SJCRH30 (cell line): ENCODE data around the gene SLC25A23. TPM values are rescaled to one million over a fixed set of nuclear protein-coding genes. Genes with fewer than 3 reads are reported as not detected.

Source experiments
- DNase-seq, 2 experiments: peaks; one replicate each; pipeline ENCODE4 v3.0.0-alpha.2; 2015 to 2020
- H3K27ac ChIP-seq: fragments of 250-450 bp; sonication (Bioruptor Pico); 2 replicates; pipeline ENCODE4 v1.5.1; 2020; ENCODE audit warnings: mild to moderate bottlenecking, moderate library complexity
- H3K27me3 ChIP-seq: fragments of 250-450 bp; sonication (Bioruptor Pico); 2 replicates; pipeline ENCODE4 v1.5.1; 2020; ENCODE audit warnings: mild to moderate bottlenecking, moderate library complexity
- H3K36me3 ChIP-seq: fragments of 250-450 bp; sonication (Bioruptor Pico); 2 replicates; pipeline ENCODE4 v1.5.1; 2020; ENCODE audit warnings: mild to moderate bottlenecking, moderate library complexity
- H3K4me1 ChIP-seq: fragments of 250-450 bp; sonication (Bioruptor Pico); 2 replicates; pipeline ENCODE4 v1.5.1; 2020; ENCODE audit warnings: mild to moderate bottlenecking, moderate library complexity
- H3K4me3 ChIP-seq: fragments of 250-450 bp; sonication (Bioruptor Pico); 2 replicates; pipeline ENCODE4 v1.5.1; 2020; ENCODE audit warnings: mild to moderate bottlenecking, moderate library complexity
- H3K9me3 ChIP-seq: fragments of 250-450 bp; sonication (Bioruptor Pico); replicated peaks from 2 replicates; pipeline ENCODE4 v1.5.1; 2020; ENCODE audit warnings: mild to moderate bottlenecking, moderate library complexity
- total RNA-seq: library from RNA; depleted of rRNA; stranded (reverse); fragments of >200 nt; shearing (Covaris generic); gene quantifications from 2 replicates; pipeline ENCODE4 v1.2.3, GENCODE V29; 2014

Gene SLC25A23
- total RNA-seq, 1 experiment from 2014 or later = 9.6 TPM

GRCh38 chr19:6472713-6473112, 13.1 kb upstream of the SLC25A23 start:
- Histone ChIP-seq H3K36me3 (no peaks in the 10 kb centered on the region), H3K4me3 (no peak overlapping the region), H3K9me3 (no peaks in the 10 kb centered on the region), H3K27me3 (no peaks in the 10 kb centered on the region), H3K4me1 (no peaks in the 10 kb centered on the region), H3K27ac (no peak overlapping the region)
- DNase-seq = no peak

- Histone ChIP-seq H3K9me3 (no peaks in the 10 kb centered on the region), H3K36me3 (no peaks in the 10 kb centered on the region), H3K4me3 (no peak overlapping the region), H3K27me3 (no peaks in the 10 kb centered on the region), H3K27ac (no peak overlapping the region), H3K4me1 (no peaks in the 10 kb centered on the region)
- DNase-seq = no peak
These were observed 11.5 kb upstream of the SLC25A23 start for GRCh38 chr19:6471076-6471475.

- no peaks in the 10 kb centered on the region for H3K9me3 ChIP-seq
- H3K27ac ChIP-seq = no peak overlapping the region
- no peak overlapping the region for H3K4me3 ChIP-seq
- DNase-seq = no peak
- H3K36me3 ChIP-seq = no peaks in the 10 kb centered on the region
- H3K4me1 ChIP-seq = no peaks in the 10 kb centered on the region
- no peaks in the 10 kb centered on the region for H3K27me3 ChIP-seq
These were observed 10.6 kb upstream of the SLC25A23 start for GRCh38 chr19:6470173-6470572.

- Histone ChIP-seq H3K4me1 (no peaks in the 10 kb centered on the region), H3K9me3 (no peaks in the 10 kb centered on the region), H3K4me3 (no peak overlapping the region), H3K36me3 (no peaks in the 10 kb centered on the region), H3K27me3 (no peaks in the 10 kb centered on the region), H3K27ac (no peak overlapping the region)
- no peak for DNase-seq
These were observed 7.8 kb upstream of the SLC25A23 start for GRCh38 chr19:6467384-6467783.

- DNase-seq = no peak
- H3K4me1 ChIP-seq = no peaks in the 10 kb centered on the region
- no peak overlapping the region for H3K27ac ChIP-seq
- H3K4me3 ChIP-seq = no peak overlapping the region
- H3K27me3 ChIP-seq = no peaks in the 10 kb centered on the region
- no peaks in the 10 kb centered on the region for H3K9me3 ChIP-seq
- no peaks in the 10 kb centered on the region for H3K36me3 ChIP-seq
These were observed 7.1 kb upstream of the SLC25A23 start for GRCh38 chr19:6466526-6467248.

- DNase-seq = no peak
- Histone ChIP-seq H3K4me1 (no peaks in the 10 kb centered on the region), H3K27ac (no peak overlapping the region), H3K27me3 (no peaks in the 10 kb centered on the region), H3K36me3 (no peaks in the 10 kb centered on the region), H3K4me3 (no peak overlapping the region), H3K9me3 (no peaks in the 10 kb centered on the region)
These were observed 6.1 kb upstream of the SLC25A23 start for GRCh38 chr19:6465663-6466062.

GRCh38 chr19:6465006-6465405, 5.4 kb upstream of the SLC25A23 start:
- H3K9me3 ChIP-seq = no peaks in the 10 kb centered on the region
- H3K4me1 ChIP-seq = no peaks in the 10 kb centered on the region
- no peaks in the 10 kb centered on the region for H3K36me3 ChIP-seq
- no peak for DNase-seq
- H3K27me3 ChIP-seq = no peaks in the 10 kb centered on the region
- no peak overlapping the region for H3K4me3 ChIP-seq
- no peak overlapping the region for H3K27ac ChIP-seq

- DNase-seq = no peak
- no peaks in the 10 kb centered on the region for H3K9me3 ChIP-seq
- H3K4me1 ChIP-seq = no peaks in the 10 kb centered on the region
- no peaks in the 10 kb centered on the region for H3K27me3 ChIP-seq
- no peak within 1 kb of the TSS for H3K4me3 ChIP-seq
- H3K27ac ChIP-seq = no peak within 1 kb of the TSS
- H3K36me3 ChIP-seq = no peaks in the 10 kb centered on the region
These were observed 4.7 kb upstream of the SLC25A23 start, which contains the start of gene CRB3 for GRCh38 chr19:6464070-6464873. CRB3 (plus strand) TSS chr19:6464271; CDS start chr19:6464702, 431 bp downstream.

GRCh38 chr19:6460099-6460884, 700 bp upstream of the SLC25A23 start:
- Histone ChIP-seq H3K36me3 (no peaks in the 10 kb centered on the region), H3K4me3 (peak overlapping the region; percentile 56), H3K9me3 (no peaks in the 10 kb centered on the region), H3K27ac (no peak overlapping the region), H3K4me1 (no peaks in the 10 kb centered on the region), H3K27me3 (no peaks in the 10 kb centered on the region)
- peak; percentile 97 to 98 for DNase-seq

GRCh38 chr19:6458695-6459261, 814 bp downstream of the SLC25A23 start:
- no peak overlapping the region for H3K27ac ChIP-seq
- H3K27me3 ChIP-seq = no peaks in the 10 kb centered on the region
- peak overlapping the region; percentile 56 for H3K4me3 ChIP-seq
- H3K4me1 ChIP-seq = no peaks in the 10 kb centered on the region
- H3K36me3 ChIP-seq = no peaks in the 10 kb centered on the region
- no peaks in the 10 kb centered on the region for H3K9me3 ChIP-seq
- no peak for DNase-seq

GRCh38 chr19:6457958-6458694, 1.5 kb downstream of the SLC25A23 start:
- no peaks in the 10 kb centered on the region for H3K27me3 ChIP-seq
- H3K27ac ChIP-seq = no peak overlapping the region
- H3K4me1 ChIP-seq = no peaks in the 10 kb centered on the region
- no peak for DNase-seq
- no peak overlapping the region for H3K4me3 ChIP-seq
- H3K9me3 ChIP-seq = no peaks in the 10 kb centered on the region
- H3K36me3 ChIP-seq = no peaks in the 10 kb centered on the region

- Histone ChIP-seq H3K36me3 (no peaks in the 10 kb centered on the region), H3K27ac (no peak overlapping the region), H3K27me3 (no peaks in the 10 kb centered on the region), H3K4me3 (no peak overlapping the region), H3K9me3 (no peaks in the 10 kb centered on the region), H3K4me1 (no peaks in the 10 kb centered on the region)
- DNase-seq = no peak
These were observed 3.7 kb downstream of the SLC25A23 start for GRCh38 chr19:6455924-6456323.

GRCh38 chr19:6453951-6454565, 5.5 kb downstream of the SLC25A23 start:
- H3K4me3 ChIP-seq = no peak overlapping the region

GRCh38 chr19:6452899-6453298, 6.7 kb downstream of the SLC25A23 start:
- H3K9me3 ChIP-seq = no peaks in the 10 kb centered on the region
- no peaks in the 10 kb centered on the region for H3K36me3 ChIP-seq
- H3K4me1 ChIP-seq = no peaks in the 10 kb centered on the region
- no peak overlapping the region for H3K4me3 ChIP-seq
- H3K27ac ChIP-seq = no peak overlapping the region
- no peaks in the 10 kb centered on the region for H3K27me3 ChIP-seq
- no peak for DNase-seq

More at GRCh38 chr19:6453951-6454565, 5.5 kb downstream of the SLC25A23 start:
- Histone ChIP-seq H3K4me1 (no peaks in the 10 kb centered on the region), H3K36me3 (no peaks in the 10 kb centered on the region), H3K9me3 (no peaks in the 10 kb centered on the region), H3K27ac (no peak overlapping the region), H3K27me3 (no peaks in the 10 kb centered on the region)
- no peak for DNase-seq
